Neural cell (in vitro differentiated cells): Measurements from ENCODE around the gene LPCAT3. TPM values are rescaled to one million over a fixed set of nuclear protein-coding genes. Genes with fewer than 3 reads are reported as not detected.

Source experiments
- H2AFZ ChIP-seq: fragments of 200-600, 300-800 bp; sonication (generic), shearing (Covaris generic); 2 replicates; pipeline ENCODE4 v1.6.0; 2014; ENCODE audit warnings: low read depth, mild to moderate bottlenecking, antibody characterized with exemption, low read length, moderate library complexity
- H3F3A ChIP-seq: fragments of 200-600 bp; shearing (Covaris generic); 2 replicates; pipeline ENCODE4 v1.6.1; 2016; ENCODE audit warnings: mild to moderate bottlenecking, moderate library complexity, mixed read lengths, antibody characterized with exemption, low read length; ENCODE audit not compliant: insufficient read depth, poor library complexity, severe bottlenecking
- H3K27ac ChIP-seq: fragments of 200-600, 300-800 bp; sonication (generic), shearing (Covaris generic); 2 replicates; pipeline ENCODE4 v1.5.1; 2014; ENCODE audit warnings: mild to moderate bottlenecking, low read length, moderate library complexity
- H3K27me3 ChIP-seq: fragments of 300-800, 200-600 bp; sonication (generic), shearing (Covaris generic); 2 replicates; pipeline ENCODE4 v1.6.0; 2014; ENCODE audit warnings: mild to moderate bottlenecking, low read depth, low read length, moderate library complexity; ENCODE audit not compliant: insufficient read depth
- H3K36me3 ChIP-seq: fragments of 300-800, 200-600 bp; sonication (generic), shearing (Covaris generic); 2 replicates; pipeline ENCODE4 v1.5.1; 2014; ENCODE audit warnings: mild to moderate bottlenecking, antibody characterized with exemption, low read length, moderate library complexity; ENCODE audit not compliant: insufficient read depth
- H3K4me2 ChIP-seq: fragments of 300-800, 200-600 bp; sonication (generic), shearing (Covaris generic); 2 replicates; pipeline ENCODE4 v1.6.0; 2014; ENCODE audit warnings: mild to moderate bottlenecking, low read length
- H3K4me3 ChIP-seq: fragments of 300-800, 200-600 bp; sonication (generic), shearing (Covaris generic); 2 replicates; pipeline ENCODE4 v1.5.1; 2014; ENCODE audit warnings: mild to moderate bottlenecking, low read length, moderate library complexity
- H3K79me2 ChIP-seq: fragments of 200-600 bp; shearing (Covaris generic); replicated peaks from 2 replicates; pipeline ENCODE4 v1.6.0; 2014; ENCODE audit warnings: mild to moderate bottlenecking, low read length, moderate library complexity; ENCODE audit not compliant: insufficient read depth
- H3K9ac ChIP-seq: fragments of 300-800, 200-600 bp; sonication (generic), shearing (Covaris generic); 2 replicates; pipeline ENCODE4 v1.6.1; 2016; ENCODE audit warnings: mild to moderate bottlenecking, low read length, mixed read lengths
- H3K9me2 ChIP-seq: fragments of 200-600 bp; shearing (Covaris generic); 2 replicates; pipeline ENCODE4 v1.6.1; 2016; ENCODE audit warnings: mild to moderate bottlenecking, low read length, mixed read lengths; ENCODE audit not compliant: insufficient read depth
- H3K9me3 ChIP-seq: fragments of 200-600, 300-800 bp; sonication (generic), shearing (Covaris generic); 2 replicates; pipeline ENCODE4 v1.6.1; 2016; ENCODE audit warnings: mild to moderate bottlenecking, mixed run types, low read length, moderate library complexity, mixed read lengths
- H4K20me1 ChIP-seq: fragments of 200-600 bp; shearing (Covaris generic); 2 replicates; pipeline ENCODE4 v1.6.1; 2016; ENCODE audit warnings: mild to moderate bottlenecking, mixed run types; ENCODE audit not compliant: insufficient read depth
- EP300 ChIP-seq: fragments of 450-650 bp; conservative IDR thresholded peaks from 2 replicates; pipeline ENCODE4 v1.6.1; 2014; ENCODE audit warnings: antibody characterized with exemption, mild to moderate bottlenecking, moderate library complexity; ENCODE audit not compliant: poor library complexity, severe bottlenecking
- EZH2 ChIP-seq: fragments of 200-600, 300-800 bp; shearing (Covaris generic), sonication (generic); IDR thresholded peaks from 2 replicates; pipeline ENCODE4 v1.6.1; 2014; ENCODE audit warnings: antibody characterized with exemption, low read length, borderline replicate concordance, mild to moderate bottlenecking; ENCODE audit not compliant: insufficient read depth, poor library complexity, severe bottlenecking
- MXI1 ChIP-seq: fragments of 450-650 bp; conservative IDR thresholded peaks from 2 replicates; pipeline ENCODE4 v1.6.1; 2014; ENCODE audit warnings: antibody characterized with exemption, mild to moderate bottlenecking; ENCODE audit not compliant: poor library complexity, severe bottlenecking
- POLR2AphosphoS5 ChIP-seq: IDR thresholded peaks from 2 replicates; pipeline ENCODE4 v1.6.1; 2012
- RAD21 ChIP-seq: fragments of 450-650 bp; conservative IDR thresholded peaks from 2 replicates; pipeline ENCODE4 v1.6.1; 2014; ENCODE audit warnings: antibody characterized with exemption, mild to moderate bottlenecking, moderate library complexity
- REST ChIP-seq: IDR thresholded peaks from 2 replicates; pipeline ENCODE4 v1.6.1; 2012; ENCODE audit warnings: borderline replicate concordance
- SMC3 ChIP-seq: fragments of 450-650 bp; conservative IDR thresholded peaks from 2 replicates; pipeline ENCODE4 v1.6.1; 2014; ENCODE audit warnings: antibody characterized with exemption, mild to moderate bottlenecking, moderate library complexity; ENCODE audit not compliant: poor library complexity
- TAF1 ChIP-seq: IDR thresholded peaks from 2 replicates; pipeline ENCODE4 v1.6.1; 2012; ENCODE audit warnings: low read depth
- polyA plus RNA-seq: library from polyadenylated mRNA; depleted of rRNA; stranded (reverse); fragments of >200 nt; gene quantifications from 2 replicates; pipeline ENCODE4 v1.2.3, GENCODE V29; 2014
- TF ChIP-seq, protein P1 (sequence below): fragments of 450-650 bp; IDR thresholded peaks from 2 replicates; pipeline ENCODE4 v1.5.1; 2014; ENCODE audit warnings: antibody characterized with exemption, mild to moderate bottlenecking, moderate library complexity; ENCODE audit not compliant: poor library complexity, severe bottlenecking

Gene LPCAT3
- polyA plus RNA-seq, 1 donor from 2014 or later: 14.4 TPM

- H3K27ac ChIP-seq: no peak overlapping the region
- no peak overlapping the region for H3K4me2 ChIP-seq
- TF ChIP-seq, protein P1, sequence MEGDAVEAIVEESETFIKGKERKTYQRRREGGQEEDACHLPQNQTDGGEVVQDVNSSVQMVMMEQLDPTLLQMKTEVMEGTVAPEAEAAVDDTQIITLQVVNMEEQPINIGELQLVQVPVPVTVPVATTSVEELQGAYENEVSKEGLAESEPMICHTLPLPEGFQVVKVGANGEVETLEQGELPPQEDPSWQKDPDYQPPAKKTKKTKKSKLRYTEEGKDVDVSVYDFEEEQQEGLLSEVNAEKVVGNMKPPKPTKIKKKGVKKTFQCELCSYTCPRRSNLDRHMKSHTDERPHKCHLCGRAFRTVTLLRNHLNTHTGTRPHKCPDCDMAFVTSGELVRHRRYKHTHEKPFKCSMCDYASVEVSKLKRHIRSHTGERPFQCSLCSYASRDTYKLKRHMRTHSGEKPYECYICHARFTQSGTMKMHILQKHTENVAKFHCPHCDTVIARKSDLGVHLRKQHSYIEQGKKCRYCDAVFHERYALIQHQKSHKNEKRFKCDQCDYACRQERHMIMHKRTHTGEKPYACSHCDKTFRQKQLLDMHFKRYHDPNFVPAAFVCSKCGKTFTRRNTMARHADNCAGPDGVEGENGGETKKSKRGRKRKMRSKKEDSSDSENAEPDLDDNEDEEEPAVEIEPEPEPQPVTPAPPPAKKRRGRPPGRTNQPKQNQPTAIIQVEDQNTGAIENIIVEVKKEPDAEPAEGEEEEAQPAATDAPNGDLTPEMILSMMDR: no peak
- TF ChIP-seq TAF1: no peak
- no peak for TF ChIP-seq EZH2
- TF ChIP-seq RAD21: no peak
- TF ChIP-seq REST: no peak
- TF ChIP-seq POLR2AphosphoS5: no peak
- TF ChIP-seq MXI1: no peak
- TF ChIP-seq SMC3: no peak
- TF ChIP-seq EP300: no peak
- H4K20me1 ChIP-seq: no peaks in the 10 kb centered on the region
- no peaks in the 10 kb centered on the region for H3K36me3 ChIP-seq
- no peaks in the 10 kb centered on the region for H3F3A ChIP-seq
- no peak overlapping the region for H3K9ac ChIP-seq
- no peak overlapping the region for H2AFZ ChIP-seq
- peaks cover 15% of the 10 kb centered on the region for H3K79me2 ChIP-seq
- no peaks in the 10 kb centered on the region for H3K27me3 ChIP-seq
- H3K9me3 ChIP-seq: no peaks in the 10 kb centered on the region
- H3K4me3 ChIP-seq: no peak overlapping the region
- H3K9me2 ChIP-seq: no peaks in the 10 kb centered on the region
Measured at GRCh38 chr12:6965714-6966113, 52.6 kb downstream of the LPCAT3 start.

GRCh38 chr12:6965026-6965661, 53.1 kb downstream of the LPCAT3 start:
- no peak overlapping the region for H2AFZ ChIP-seq
- H3K4me2 ChIP-seq: no peak overlapping the region
- no peaks in the 10 kb centered on the region for H4K20me1 ChIP-seq
- no peak overlapping the region for H3K27ac ChIP-seq
- no peaks in the 10 kb centered on the region for H3K9me3 ChIP-seq
- H3K79me2 ChIP-seq: peaks cover 13% of the 10 kb centered on the region
- H3F3A ChIP-seq: no peaks in the 10 kb centered on the region
- H3K9ac ChIP-seq: no peak overlapping the region
- TF ChIP-seq, protein P1: peak; percentile 81
- TF ChIP-seq RAD21: peak; percentile 71
- TF ChIP-seq MXI1: peak; percentile 84
- no peak for TF ChIP-seq TAF1
- TF ChIP-seq EZH2: no peak
- TF ChIP-seq SMC3: peak; percentile 90
- no peaks in the 10 kb centered on the region for H3K27me3 ChIP-seq
- H3K4me3 ChIP-seq: no peak overlapping the region
- H3K9me2 ChIP-seq: no peaks in the 10 kb centered on the region
- H3K36me3 ChIP-seq: no peaks in the 10 kb centered on the region
